Lower leg skin (tissue), 4 donors: ENCODE data around the gene KCTD16. TPM values are rescaled to one million over a fixed set of nuclear protein-coding genes. Genes with fewer than 3 reads are reported as not detected.

Experiments
- DNase-seq, 2 donors: peaks; one replicate each; pipeline ENCODE4 v3.0.0-alpha.2; 2019; ENCODE audit warnings: low spot score in 2 of 2
- H3K4me3 ChIP-seq: fragments of 200-600 bp; sonication (generic); 2 replicates; pipeline ENCODE4 v1.5.1; 2017; ENCODE audit warnings: mild to moderate bottlenecking, low read depth; ENCODE audit not compliant: poor library complexity, severe bottlenecking
- POLR2A ChIP-seq, 2 donors: fragments of 450-650 bp; IDR thresholded peaks; one replicate each; pipeline ENCODE4 v1.6.1; 2016 to 2017; ENCODE audit warnings: antibody characterized with exemption in 2 of 2, mild to moderate bottlenecking in 1 of 2, moderate library complexity in 1 of 2
- WGBS, 2 donors: methylation state at CpG; one replicate each; pipeline ENCODE4 v1.1.5; 2018; 5-methylcytosine and 5-hydroxymethylcytosine counted together
- intact Hi-C: fragments of 100-400 bp; cut with DNase I; formaldehyde crosslinking; loops from one replicate; pipeline ENCODE4 v1.15.0; 2023; ENCODE audit warnings: low total_unique reads
- total RNA-seq, 4 donors: library from RNA; depleted of rRNA; stranded (reverse); fragments of >200 nt; gene quantifications; one replicate each; pipeline ENCODE4 v1.1.0, GENCODE V29; 2016
- TF ChIP-seq, protein P1 (sequence below), 3 donors: fragments of 450-650 bp; IDR thresholded peaks; one replicate each; pipeline ENCODE4 v1.5.1; 2016; ENCODE audit warnings: antibody characterized with exemption in 3 of 3, mild to moderate bottlenecking in 3 of 3, moderate library complexity in 2 of 3

Gene KCTD16
- total RNA-seq, 4 donors from 2014 or later: not detected

DNA sequence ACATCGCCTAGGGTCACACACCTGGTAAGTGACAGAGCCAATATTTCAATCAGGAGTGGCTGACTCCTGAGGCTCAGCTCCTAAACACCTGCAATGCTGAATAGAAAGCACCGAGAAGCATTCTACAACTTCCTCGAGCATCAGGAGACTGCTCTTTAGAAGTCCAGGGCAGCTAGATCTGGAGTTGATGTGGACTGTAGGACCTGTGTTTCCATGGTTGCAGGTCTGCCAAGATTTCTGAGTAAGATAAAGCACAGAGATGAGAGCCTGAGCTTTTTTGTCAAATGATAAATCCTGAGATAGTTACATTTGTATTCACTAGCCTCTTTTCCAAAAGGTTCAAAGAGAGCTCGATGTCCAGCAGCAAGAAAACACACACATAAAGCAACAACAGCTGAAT lies 44.0 kb upstream of the KCTD16 start:
- DNase-seq: no peak
- TF ChIP-seq, protein P1, sequence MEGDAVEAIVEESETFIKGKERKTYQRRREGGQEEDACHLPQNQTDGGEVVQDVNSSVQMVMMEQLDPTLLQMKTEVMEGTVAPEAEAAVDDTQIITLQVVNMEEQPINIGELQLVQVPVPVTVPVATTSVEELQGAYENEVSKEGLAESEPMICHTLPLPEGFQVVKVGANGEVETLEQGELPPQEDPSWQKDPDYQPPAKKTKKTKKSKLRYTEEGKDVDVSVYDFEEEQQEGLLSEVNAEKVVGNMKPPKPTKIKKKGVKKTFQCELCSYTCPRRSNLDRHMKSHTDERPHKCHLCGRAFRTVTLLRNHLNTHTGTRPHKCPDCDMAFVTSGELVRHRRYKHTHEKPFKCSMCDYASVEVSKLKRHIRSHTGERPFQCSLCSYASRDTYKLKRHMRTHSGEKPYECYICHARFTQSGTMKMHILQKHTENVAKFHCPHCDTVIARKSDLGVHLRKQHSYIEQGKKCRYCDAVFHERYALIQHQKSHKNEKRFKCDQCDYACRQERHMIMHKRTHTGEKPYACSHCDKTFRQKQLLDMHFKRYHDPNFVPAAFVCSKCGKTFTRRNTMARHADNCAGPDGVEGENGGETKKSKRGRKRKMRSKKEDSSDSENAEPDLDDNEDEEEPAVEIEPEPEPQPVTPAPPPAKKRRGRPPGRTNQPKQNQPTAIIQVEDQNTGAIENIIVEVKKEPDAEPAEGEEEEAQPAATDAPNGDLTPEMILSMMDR (IDR thresholded peaks at IDR 0.05): no peak
- TF ChIP-seq POLR2A (IDR thresholded peaks at IDR 0.05): no peak
- 70 to 81% methylated on average over 4 of the region's 4 CpGs for WGBS, 2 donors
- H3K4me3 ChIP-seq: no peak overlapping the region
- intact Hi-C loops: no loop called here

GRCh38 chr5:144128844-144129243 lies 41.8 kb upstream of the KCTD16 start:
- intact Hi-C loops: no loop called here
- WGBS, 2 donors: 88 to 95% methylated on average over 4 of the region's 4 CpGs
- H3K4me3 ChIP-seq: no peak overlapping the region
- no peak for TF ChIP-seq POLR2A (IDR thresholded peaks at IDR 0.05)
- TF ChIP-seq, protein P1 (IDR thresholded peaks at IDR 0.05): no peak
- no peak for DNase-seq

DNA sequence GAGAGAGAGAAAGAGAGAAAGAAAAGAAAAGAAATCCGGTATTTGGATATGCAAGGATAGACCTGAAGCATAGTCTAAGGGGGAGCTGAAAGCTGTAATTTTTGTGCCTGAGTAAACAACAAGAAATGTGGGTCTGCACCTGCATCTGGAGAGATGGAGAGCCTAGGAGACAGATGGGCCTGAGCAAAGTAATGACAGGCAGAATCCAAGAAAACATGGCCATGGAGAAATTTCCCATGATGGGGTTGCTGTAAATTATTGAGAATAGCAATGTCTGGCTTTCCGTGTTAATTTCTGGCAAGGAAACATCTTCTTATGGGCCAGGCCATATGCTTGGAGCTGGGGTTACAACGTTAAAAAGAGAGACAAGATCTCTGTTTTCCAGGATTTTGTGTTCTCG lies 40.4 kb upstream of the KCTD16 start:
- no peak for DNase-seq
- no peak overlapping the region for H3K4me3 ChIP-seq

DNA sequence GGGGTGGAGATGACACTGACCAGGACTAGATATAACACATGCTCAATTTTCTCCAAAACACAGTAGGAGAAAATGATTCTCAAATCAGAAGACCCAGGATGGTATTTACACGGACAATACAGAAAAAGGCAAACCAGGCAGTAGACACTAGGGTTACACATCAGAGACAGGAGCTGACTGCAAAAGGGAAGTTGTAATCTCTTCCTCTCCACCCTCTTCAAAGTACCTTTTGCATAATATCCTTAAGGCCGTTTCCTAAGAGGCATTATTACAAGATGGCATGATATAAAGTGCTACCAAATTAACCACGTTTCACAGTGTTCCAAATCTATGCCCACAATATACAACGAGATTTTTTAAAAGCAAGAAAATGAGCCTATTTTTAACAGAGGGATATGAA lies 39.4 kb upstream of the KCTD16 start:
- no peak for DNase-seq
- 66 to 70% methylated on average over 4 of the region's 4 CpGs for WGBS, 2 donors
- no peak overlapping the region for H3K4me3 ChIP-seq
- TF ChIP-seq POLR2A (IDR thresholded peaks at IDR 0.05): no peak
- TF ChIP-seq, protein P1 (IDR thresholded peaks at IDR 0.05): no peak
- intact Hi-C loops: no loop called here

More for the DNA sequence above, 40.4 kb upstream of the KCTD16 start:
- 82% methylated on average over 4 of the region's 4 CpGs for WGBS, 2 donors
- no peak for TF ChIP-seq POLR2A (IDR thresholded peaks at IDR 0.05)
- TF ChIP-seq, protein P1 (IDR thresholded peaks at IDR 0.05): no peak
- intact Hi-C loops: no loop called here

DNA sequence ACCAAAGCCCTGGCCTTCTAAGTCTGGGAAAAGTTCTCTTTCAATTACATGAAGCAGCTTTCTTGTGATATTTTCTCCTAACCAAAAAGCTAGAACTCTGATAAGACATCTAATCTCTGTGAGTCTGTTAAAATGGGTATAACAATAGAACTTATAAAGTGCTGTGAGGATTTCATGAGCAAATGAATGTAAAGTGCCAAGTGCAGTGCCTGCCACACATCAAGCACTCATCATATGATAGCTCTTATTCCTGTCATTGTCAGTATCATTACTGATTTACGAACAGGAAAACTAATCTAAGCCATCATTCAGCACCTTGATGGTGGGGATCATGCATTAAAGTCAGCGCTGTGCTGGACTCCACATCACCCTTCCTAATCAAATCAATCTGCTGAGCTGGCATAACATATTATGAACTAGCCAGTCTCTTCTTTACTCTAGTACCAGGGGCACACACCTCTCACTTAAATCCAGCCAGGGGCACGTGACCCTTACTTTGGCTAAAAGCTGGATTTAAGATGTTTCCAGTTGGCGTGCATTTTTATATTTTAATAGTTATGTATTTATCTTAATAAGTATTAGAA lies 37.5 kb upstream of the KCTD16 start:
- TF ChIP-seq POLR2A (IDR thresholded peaks at IDR 0.05): no peak
- WGBS, 2 donors: 96 to 97% methylated on average over 4 of the region's 4 CpGs
- no peak overlapping the region for H3K4me3 ChIP-seq
- DNase-seq: no peak
- intact Hi-C loops: no loop called here

DNA sequence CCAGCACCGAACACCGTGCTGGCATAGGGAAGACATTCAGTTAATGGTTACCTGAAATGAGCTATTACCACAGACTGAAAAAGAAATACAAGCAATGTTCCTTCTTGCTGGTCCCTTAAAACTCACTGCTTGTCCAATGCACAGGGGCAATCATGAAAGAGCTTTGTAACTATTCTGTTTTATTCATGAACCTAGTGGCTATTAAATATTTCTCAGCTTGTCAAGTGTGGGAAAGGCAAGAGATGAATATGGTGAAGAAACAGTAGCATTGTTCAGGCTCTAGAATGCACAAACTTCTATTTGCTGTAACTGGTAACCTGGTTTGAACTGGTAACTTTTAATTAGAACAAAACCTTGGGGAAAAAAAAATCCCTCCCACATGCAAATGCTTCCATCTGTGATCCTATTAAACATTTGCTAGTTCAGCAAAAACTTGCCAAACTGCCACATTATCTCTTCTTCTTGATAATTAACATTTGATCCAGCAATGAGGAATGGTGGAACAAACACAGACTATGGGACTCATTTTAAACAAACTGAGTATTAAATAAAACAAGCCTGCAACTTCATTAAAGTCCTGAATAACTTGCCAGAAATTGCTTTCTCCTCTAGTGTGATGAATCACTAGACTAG lies 36.4 kb upstream of the KCTD16 start:
- no peak overlapping the region for H3K4me3 ChIP-seq
- intact Hi-C loops: no loop called here
- no peak for TF ChIP-seq POLR2A (IDR thresholded peaks at IDR 0.05)
- TF ChIP-seq, protein P1 (IDR thresholded peaks at IDR 0.05): no peak
- no peak for DNase-seq
- WGBS, 2 donors: 91 to 94% methylated on average over 2 of the region's 2 CpGs
